ENCODE data around the gene LUZP2. TPM values are rescaled to one million over a fixed set of nuclear protein-coding genes. Genes with fewer than 3 reads are reported as not detected.

Gene LUZP2
- total and polyA plus RNA-seq, 12 donors: 11.2 to 72.0 (median 20.6) TPM

DNA sequence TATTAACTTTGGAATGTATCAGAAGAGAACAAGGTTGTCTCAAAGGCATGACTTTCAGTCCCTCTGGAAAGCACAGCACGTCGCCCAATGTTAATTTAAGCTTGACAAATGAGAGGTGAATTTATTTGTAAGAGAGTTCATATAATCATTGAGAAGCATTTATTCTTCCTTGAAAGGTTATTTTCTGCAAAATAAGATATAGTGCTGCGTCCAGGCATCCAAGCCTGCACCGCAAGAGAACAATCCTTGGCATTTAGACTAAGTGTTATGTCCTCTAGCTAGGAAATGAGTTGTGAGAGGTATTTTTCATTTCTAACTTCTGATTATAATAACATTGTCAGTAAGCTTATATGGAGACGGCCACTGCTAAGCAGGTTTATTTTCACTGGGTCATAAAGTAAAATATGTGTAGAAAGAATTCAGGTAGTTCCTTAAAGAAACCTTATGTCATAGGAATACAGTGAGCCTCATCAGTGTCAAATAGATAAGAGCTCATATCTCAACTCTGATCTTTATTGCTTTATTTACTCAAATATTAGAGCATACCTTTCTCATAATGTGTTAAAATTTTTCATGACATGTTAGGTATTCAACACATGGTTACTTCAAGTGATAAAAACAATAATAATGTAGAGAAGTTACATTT lies 182.0 kb downstream of the LUZP2 start:
- 70 to 80% (median 78%) methylated on average over 5 of the region's 5 CpGs for WGBS, 4 donors
- Histone ChIP-seq H3K27me3 (no peaks in the 10 kb centered on the region), H3K9me3 (replicated peaks in 1 of 3) (no peaks in the 10 kb centered on the region), H3K27ac (no peak overlapping the region), H3K36me3 (replicated peaks in 1 of 2) (no peaks in the 10 kb centered on the region), H3K4me3 (no peak overlapping the region), H3K4me1 (replicated peaks in 1 of 2) (no peaks in the 10 kb centered on the region)
- no peak for DNase-seq
- intact Hi-C loops (cut with DNase I): no loop called here
- TF ChIP-seq CTCF (IDR thresholded peaks at IDR 0.05) (no peak), POLR2A (IDR thresholded peaks at IDR 0.05) (no peak)

DNA sequence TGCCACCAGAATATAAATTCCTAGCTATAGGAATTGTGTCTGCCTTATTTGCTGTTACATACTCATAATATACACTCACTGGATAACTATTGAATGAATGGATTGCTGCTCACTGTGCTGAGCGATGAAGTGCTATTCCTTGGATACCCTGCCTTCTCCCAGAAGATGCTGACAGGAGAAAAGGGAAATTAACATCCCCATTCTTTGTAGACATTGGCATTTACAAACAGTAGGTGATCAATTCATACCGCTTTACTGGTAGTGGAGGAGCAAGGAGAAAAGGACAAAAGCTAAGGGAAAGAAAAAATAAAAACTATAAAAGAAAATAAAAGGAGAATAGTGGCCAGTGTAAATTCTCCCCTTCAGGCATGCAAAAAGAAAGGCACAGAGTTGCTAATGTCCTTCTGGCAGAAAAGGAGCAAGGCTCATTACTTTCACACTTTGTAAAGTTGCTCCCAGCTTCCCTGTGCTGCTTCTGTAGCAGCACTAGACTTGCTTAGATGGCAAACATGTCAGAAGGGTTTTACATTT lies 183.0 kb downstream of the LUZP2 start:
- intact Hi-C loops (cut with DNase I): no loop called here

GRCh38 chr11:24683583-24683982 lies 186.7 kb downstream of the LUZP2 start:
- no peak for DNase-seq
- H3K4me1 ChIP-seq (replicated peaks in 1 of 2): no peaks in the 10 kb centered on the region
- H3K36me3 ChIP-seq (replicated peaks in 1 of 2): no peaks in the 10 kb centered on the region
- 87 to 100% (median 93%) methylated on average over 1 of the region's 1 CpG for WGBS, 4 donors
- TF ChIP-seq POLR2A (IDR thresholded peaks at IDR 0.05) (no peak), CTCF (IDR thresholded peaks at IDR 0.05) (no peak)
- H3K27me3 ChIP-seq: no peaks in the 10 kb centered on the region
- no peaks in the 10 kb centered on the region for H3K9me3 ChIP-seq (replicated peaks in 1 of 3)
- no peak overlapping the region for H3K27ac ChIP-seq
- no peak overlapping the region for H3K4me3 ChIP-seq
- intact Hi-C loops (cut with DNase I): no loop called here

More for the DNA sequence above, 183.0 kb downstream of the LUZP2 start:
- H3K4me3 ChIP-seq: no peak overlapping the region
- no peaks in the 10 kb centered on the region for H3K27me3 ChIP-seq
- no peak for TF ChIP-seq CTCF (IDR thresholded peaks at IDR 0.05)
- TF ChIP-seq POLR2A (IDR thresholded peaks at IDR 0.05): no peak
- no peaks in the 10 kb centered on the region for H3K9me3 ChIP-seq (replicated peaks in 1 of 3)
- H3K36me3 ChIP-seq (replicated peaks in 1 of 2): no peaks in the 10 kb centered on the region
- no peak overlapping the region for H3K27ac ChIP-seq
- WGBS, 4 donors: 73 to 89% (median 87%) methylated on average over 2 of the region's 2 CpGs
- no peak for DNase-seq
- H3K4me1 ChIP-seq (replicated peaks in 1 of 2): no peaks in the 10 kb centered on the region

DNA sequence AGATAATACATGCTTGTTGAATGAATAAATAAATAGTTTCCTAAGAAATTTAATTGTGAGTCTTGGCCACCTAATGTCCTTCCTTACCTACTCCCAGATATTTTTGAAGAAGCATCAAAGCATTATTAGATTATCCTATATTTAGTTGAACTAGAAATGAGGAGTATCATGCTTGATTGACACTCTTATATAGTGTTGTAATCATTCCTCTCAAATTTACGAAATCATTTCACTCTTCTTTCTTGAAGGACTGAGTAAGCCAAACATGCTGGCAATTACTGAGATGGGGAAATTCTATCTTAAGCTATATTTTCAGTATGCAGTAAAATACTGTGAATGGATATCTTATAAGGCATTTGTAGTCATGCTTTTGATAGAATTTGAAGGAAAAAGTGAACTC lies 189.0 kb downstream of the LUZP2 start:
- TF ChIP-seq CTCF (IDR thresholded peaks at IDR 0.05) (no peak), POLR2A (IDR thresholded peaks at IDR 0.05) (no peak)
- H3K27me3 ChIP-seq: no peaks in the 10 kb centered on the region
- no peak for DNase-seq
- no peaks in the 10 kb centered on the region for H3K9me3 ChIP-seq (replicated peaks in 1 of 3)
- H3K4me3 ChIP-seq: no peak overlapping the region
- H3K36me3 ChIP-seq (replicated peaks in 1 of 2): no peaks in the 10 kb centered on the region
- intact Hi-C loops (cut with DNase I): no loop called here
- H3K27ac ChIP-seq: no peak overlapping the region
- no peaks in the 10 kb centered on the region for H3K4me1 ChIP-seq (replicated peaks in 1 of 2)
- WGBS, 4 donors: 68 to 87% (median 76%) methylated on average over 1 of the region's 1 CpG

Measured in adrenal gland (tissue), 12 donors.